H1 (cell line): ENCODE results near the gene ARMC7. TPM values are rescaled to one million over a fixed set of nuclear protein-coding genes. Genes with fewer than 3 reads are reported as not detected.

Experiments
- ATF2 ChIP-seq: IDR thresholded peaks from 2 replicates; pipeline ENCODE4 v1.6.1; 2012; ENCODE audit warnings: low read length, inconsistent platforms
- ATF3 ChIP-seq: IDR thresholded peaks from 2 replicates; pipeline ENCODE4 v1.6.1; 2011; ENCODE audit warnings: low read depth, mild to moderate bottlenecking, low read length; ENCODE audit not compliant: insufficient read depth
- CBX5 ChIP-seq: fragments of 300-800, 300-1000 bp; sonication (generic); IDR thresholded peaks from 2 replicates; pipeline ENCODE4 v1.7.1; 2016; ENCODE audit warnings: antibody characterized with exemption, low read length, low read depth
- CBX8 ChIP-seq: fragments of 300-800, 300-1000 bp; sonication (generic); IDR thresholded peaks from 2 replicates; pipeline ENCODE4 v1.7.1; 2016; ENCODE audit warnings: low read depth, low read length, borderline replicate concordance
- CHD2 ChIP-seq: IDR thresholded peaks from 2 replicates; pipeline ENCODE4 v1.6.1; 2012; ENCODE audit warnings: low read length, improper control_type of control experiment
- CTBP2 ChIP-seq: IDR thresholded peaks from 2 replicates; pipeline ENCODE4 v1.7.0; 2011; ENCODE audit warnings: borderline replicate concordance, mild to moderate bottlenecking, moderate library complexity, mixed read lengths, low read length; ENCODE audit not compliant: insufficient read depth, insufficient read length
- EGR1 ChIP-seq: IDR thresholded peaks from 2 replicates; pipeline ENCODE4 v1.6.1; 2011; ENCODE audit warnings: low read depth, low read length, borderline replicate concordance
- FOSL1 ChIP-seq: IDR thresholded peaks from 2 replicates; pipeline ENCODE4 v1.6.1; 2011; ENCODE audit warnings: mild to moderate bottlenecking, low read depth, low read length, moderate library complexity; ENCODE audit not compliant: insufficient read depth
- GABPA ChIP-seq: IDR thresholded peaks from 2 replicates; pipeline ENCODE4 v1.6.1; 2011; ENCODE audit warnings: mild to moderate bottlenecking, low read length, moderate library complexity, borderline replicate concordance; ENCODE audit not compliant: insufficient read depth
- HDAC2 ChIP-seq, 2 experiments: fragments of 300-600 bp in 1 of 2; sonication (generic) in 1 of 2; IDR thresholded peaks; 2 replicates each; pipeline ENCODE4 v1.6.1; 2011 to 2012; ENCODE audit warnings: low read depth in 2 of 2, low read length in 2 of 2, mild to moderate bottlenecking in 2 of 2, moderate library complexity in 2 of 2, borderline replicate concordance in 1 of 2, inconsistent platforms in 1 of 2
- JUND ChIP-seq: IDR thresholded peaks from 2 replicates; pipeline ENCODE4 v1.6.1; 2011; ENCODE audit warnings: mild to moderate bottlenecking, improper control_type of control experiment, low read length
- KDM4A ChIP-seq: IDR thresholded peaks from one replicate; pipeline ENCODE4 v1.7.1; 2012; ENCODE audit warnings: low read depth, mild to moderate bottlenecking, moderate library complexity, low read length, inconsistent platforms; ENCODE audit not compliant: severe bottlenecking
- PHF8 ChIP-seq: fragments of 200-600 bp; sonication (generic); conservative IDR thresholded peaks from 2 replicates; pipeline ENCODE4 v1.7.1; 2012; ENCODE audit warnings: low read depth, mild to moderate bottlenecking, inconsistent platforms, low read length, moderate library complexity
- POLR2AphosphoS5 ChIP-seq: IDR thresholded peaks from 2 replicates; pipeline ENCODE4 v1.6.1; 2011; ENCODE audit warnings: low read depth, low read length
- RNF2 ChIP-seq: fragments of 200-900, 300-1000 bp; sonication (generic); IDR thresholded peaks from 2 replicates; pipeline ENCODE4 v1.7.1; 2016; ENCODE audit warnings: borderline replicate concordance, low read depth, mild to moderate bottlenecking, antibody characterized with exemption, low read length; ENCODE audit not compliant: poor library complexity, severe bottlenecking; ENCODE audit errors: missing control alignments
- SIN3A ChIP-seq, 2 experiments: IDR thresholded peaks in 1 of 2; conservative IDR thresholded peaks in 1 of 2; 2 replicates each; pipeline ENCODE4 v1.6.1; 2011 to 2012; ENCODE audit warnings: low read length in 2 of 2, improper control_type of control experiment in 1 of 2, low read depth in 1 of 2, mild to moderate bottlenecking in 1 of 2
- SP1 ChIP-seq: IDR thresholded peaks from 2 replicates; pipeline ENCODE4 v1.6.1; 2011; ENCODE audit warnings: low read depth, low read length
- SP4 ChIP-seq: IDR thresholded peaks from 2 replicates; pipeline ENCODE4 v1.6.1; 2012; ENCODE audit warnings: low read length, inconsistent platforms
- YY1 ChIP-seq: IDR thresholded peaks from 2 replicates; pipeline ENCODE4 v1.6.1; 2011; ENCODE audit warnings: low read depth, mild to moderate bottlenecking, low read length
- polyA plus RNA-seq, 7 experiments: library from polyadenylated mRNA; depleted of rRNA in 3 of 7; stranded (reverse) in 5 of 7; unstranded in 2 of 7; fragments of >200 nt in 5 of 7; fragments of 200-250 nt in 2 of 7; gene quantifications; 1 replicate in 5 of 7; 2 replicates in 1 of 7; 4 replicates in 1 of 7; pipeline versions ENCODE4 v1.2.1 to v1.2.3, GENCODE V29; 2011 to 2013; ENCODE audit warnings: missing spikeins in 2 of 7, mixed read lengths in 2 of 7
- total RNA-seq: library from RNA; stranded (reverse); fragmentation: NEBNext Ultra II Directional; extraction: Animal tissue kit (Norgen Biotek cat#: 25700); gene quantifications from 2 replicates; pipeline ENCODE4 v1.2.1, GENCODE V29; 2021

The ARMC7 gene
- total and polyA plus RNA-seq, 2 of the 8 experiments (the other 6 are each of a cell fraction or from before 2014, with no cell fraction given), result 9.8 to 13.6 TPM

- TF ChIP-seq JUND, result no peak
- no peak for TF ChIP-seq CTBP2
- no peak for TF ChIP-seq CHD2
- TF ChIP-seq CBX8, result no peak
- no peak for TF ChIP-seq ATF2
- no peak for TF ChIP-seq RNF2
- no peak for TF ChIP-seq EGR1
- peak; percentile 62 to 64; a peak in 2 of 4 replicates for TF ChIP-seq SIN3A (conservative IDR thresholded peaks at IDR 0.05 in 1 of 2, IDR thresholded peaks at IDR 0.05 in 1 of 2; ENCODE audit: low read depth in 1 of 2, low read length in 2 of 2)
- peak; percentile 66; the same call in 1 of the 2 replicates for TF ChIP-seq YY1
- no peak for TF ChIP-seq FOSL1
- no peak for TF ChIP-seq SP1
- TF ChIP-seq SP4, result no peak
- TF ChIP-seq PHF8, result peak; percentile 92
- peak; percentile 87 for TF ChIP-seq GABPA
- peak; percentile 94 for TF ChIP-seq KDM4A
- TF ChIP-seq POLR2AphosphoS5, result peak; percentile 77
- no peak for TF ChIP-seq CBX5
- TF ChIP-seq HDAC2 (IDR thresholded peaks at IDR 0.05; ENCODE audit: borderline replicate concordance in 1 of 2, low read depth in 2 of 2, low read length in 2 of 2), result no peak
- TF ChIP-seq ATF3, result no peak
These were observed 21.7 kb downstream of the ARMC7 start, which contains the start of gene NT5C (continued) for GRCh38 chr17:75131278-75132017.
